ENCODE results near the gene KNDC1.

KNDC1 gene

DNA sequence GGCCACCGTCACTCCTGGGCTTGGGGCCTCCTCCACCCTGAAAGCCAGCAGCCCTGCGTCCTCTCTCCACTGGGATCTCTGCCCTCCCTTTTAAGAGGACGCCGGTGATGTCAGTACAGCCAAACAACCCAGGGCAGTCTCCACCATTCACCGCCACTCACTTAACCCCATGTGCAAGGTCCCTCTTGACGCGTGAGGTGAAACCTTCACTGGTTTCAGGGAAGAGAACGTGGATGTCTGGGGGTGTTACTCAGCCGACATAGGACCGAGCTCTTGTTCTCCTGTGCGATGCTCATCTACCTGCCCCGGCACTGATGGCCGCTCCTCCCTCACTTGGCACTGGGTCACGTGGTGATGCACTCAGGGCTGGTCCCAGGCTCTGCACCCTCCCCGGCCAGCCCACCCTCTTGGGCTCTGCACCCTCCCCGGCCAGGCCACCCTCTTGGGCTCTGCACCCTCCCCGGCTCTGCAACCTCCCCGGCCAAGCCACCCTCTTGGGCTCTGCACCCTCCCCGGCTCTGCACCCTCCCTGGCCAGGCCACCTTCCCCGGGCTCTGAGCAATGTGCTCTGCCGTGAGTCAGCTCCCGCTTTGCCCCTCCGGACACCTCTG, 36.2 kb upstream of the KNDC1 start:
- TF ChIP-seq, protein P1, sequence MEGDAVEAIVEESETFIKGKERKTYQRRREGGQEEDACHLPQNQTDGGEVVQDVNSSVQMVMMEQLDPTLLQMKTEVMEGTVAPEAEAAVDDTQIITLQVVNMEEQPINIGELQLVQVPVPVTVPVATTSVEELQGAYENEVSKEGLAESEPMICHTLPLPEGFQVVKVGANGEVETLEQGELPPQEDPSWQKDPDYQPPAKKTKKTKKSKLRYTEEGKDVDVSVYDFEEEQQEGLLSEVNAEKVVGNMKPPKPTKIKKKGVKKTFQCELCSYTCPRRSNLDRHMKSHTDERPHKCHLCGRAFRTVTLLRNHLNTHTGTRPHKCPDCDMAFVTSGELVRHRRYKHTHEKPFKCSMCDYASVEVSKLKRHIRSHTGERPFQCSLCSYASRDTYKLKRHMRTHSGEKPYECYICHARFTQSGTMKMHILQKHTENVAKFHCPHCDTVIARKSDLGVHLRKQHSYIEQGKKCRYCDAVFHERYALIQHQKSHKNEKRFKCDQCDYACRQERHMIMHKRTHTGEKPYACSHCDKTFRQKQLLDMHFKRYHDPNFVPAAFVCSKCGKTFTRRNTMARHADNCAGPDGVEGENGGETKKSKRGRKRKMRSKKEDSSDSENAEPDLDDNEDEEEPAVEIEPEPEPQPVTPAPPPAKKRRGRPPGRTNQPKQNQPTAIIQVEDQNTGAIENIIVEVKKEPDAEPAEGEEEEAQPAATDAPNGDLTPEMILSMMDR (IDR thresholded peaks at IDR 0.05; ENCODE audit: insufficient read depth, low read length, missing control alignments): no peak
- no peak for DNase-seq (ENCODE audit: low read depth, low spot score)
- ChIA-PET POLR2A (no interaction called here), CTCF (interaction anchor here (1.2 to 2.9 kb wide), 8 partner anchors 8 to 469 kb away, joined by 3 to 13 read pairs (median 7); no protein-coding TSS in a partner anchor)
- H3K4me3 ChIP-seq (ENCODE audit: low read depth, low read length): no peak overlapping the region

DNA sequence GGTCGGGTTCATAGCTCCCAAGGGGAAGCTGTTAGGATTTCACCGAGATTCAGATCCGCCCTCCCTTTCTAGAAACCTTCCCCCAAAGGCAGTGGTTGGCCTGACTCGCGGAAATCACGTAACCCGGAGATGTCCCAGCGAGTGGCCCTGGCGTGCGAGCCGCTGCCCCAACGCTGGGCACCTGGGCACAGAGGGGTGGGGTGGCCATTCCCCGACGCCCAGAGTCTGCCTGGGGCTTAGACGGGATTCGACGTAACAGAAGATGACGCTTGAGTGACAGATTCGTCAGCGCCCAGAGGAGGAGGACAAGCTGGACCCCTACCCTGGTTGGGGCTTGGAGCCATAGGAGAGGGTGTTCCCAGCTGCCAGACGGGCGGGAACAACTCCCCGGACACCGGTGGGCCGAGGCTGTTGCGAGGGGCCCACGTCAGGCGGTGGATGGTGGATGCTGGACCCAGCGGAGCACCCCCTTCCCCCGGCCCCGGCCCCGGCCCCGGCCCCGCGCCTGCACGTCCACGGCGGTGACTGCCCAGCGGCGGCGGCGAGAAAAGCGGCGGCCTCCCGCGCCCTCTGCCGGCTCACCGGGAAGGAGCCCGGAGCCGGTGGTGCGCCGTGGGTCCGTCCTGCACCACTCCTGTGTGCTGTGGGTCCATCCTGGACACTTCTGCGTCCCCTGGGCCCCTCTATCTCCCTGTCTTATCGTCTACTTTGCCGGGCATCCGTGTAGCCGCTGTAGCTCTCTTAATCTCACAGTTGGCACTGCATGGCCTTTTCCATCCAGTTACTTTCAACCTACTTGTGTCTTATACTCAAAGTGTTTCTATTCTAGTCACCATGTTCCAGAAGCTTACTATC, 35.4 kb upstream of the KNDC1 start:
- DNase-seq (ENCODE audit: low read depth, low spot score): no peak
- H3K4me3 ChIP-seq (ENCODE audit: low read depth, low read length): no peak overlapping the region
- ChIA-PET POLR2A (no interaction called here), CTCF (interaction anchor here (1.0 to 2.9 kb wide), 12 partner anchors 8 to 471 kb away, joined by 3 to 13 read pairs (median 5); no protein-coding TSS in a partner anchor)
- TF ChIP-seq, protein P1 (IDR thresholded peaks at IDR 0.05; ENCODE audit: insufficient read depth, low read length, missing control alignments): peak; percentile 67

- H3K4me3 ChIP-seq (ENCODE audit: low read depth, low read length): no peak overlapping the region
- CTCF ChIA-PET: interaction anchor here (1.0 to 1.2 kb wide), 2 partner anchors 184 to 471 kb away, joined by 5 read pairs; no protein-coding TSS in a partner anchor
- POLR2A ChIA-PET: no interaction called here
- TF ChIP-seq, protein P1 (IDR thresholded peaks at IDR 0.05; ENCODE audit: insufficient read depth, low read length, missing control alignments): no peak
- no peak for DNase-seq (ENCODE audit: low read depth, low spot score)
Measured at GRCh38 chr10:133125901-133126300, 34.1 kb upstream of the KNDC1 start.

DNA sequence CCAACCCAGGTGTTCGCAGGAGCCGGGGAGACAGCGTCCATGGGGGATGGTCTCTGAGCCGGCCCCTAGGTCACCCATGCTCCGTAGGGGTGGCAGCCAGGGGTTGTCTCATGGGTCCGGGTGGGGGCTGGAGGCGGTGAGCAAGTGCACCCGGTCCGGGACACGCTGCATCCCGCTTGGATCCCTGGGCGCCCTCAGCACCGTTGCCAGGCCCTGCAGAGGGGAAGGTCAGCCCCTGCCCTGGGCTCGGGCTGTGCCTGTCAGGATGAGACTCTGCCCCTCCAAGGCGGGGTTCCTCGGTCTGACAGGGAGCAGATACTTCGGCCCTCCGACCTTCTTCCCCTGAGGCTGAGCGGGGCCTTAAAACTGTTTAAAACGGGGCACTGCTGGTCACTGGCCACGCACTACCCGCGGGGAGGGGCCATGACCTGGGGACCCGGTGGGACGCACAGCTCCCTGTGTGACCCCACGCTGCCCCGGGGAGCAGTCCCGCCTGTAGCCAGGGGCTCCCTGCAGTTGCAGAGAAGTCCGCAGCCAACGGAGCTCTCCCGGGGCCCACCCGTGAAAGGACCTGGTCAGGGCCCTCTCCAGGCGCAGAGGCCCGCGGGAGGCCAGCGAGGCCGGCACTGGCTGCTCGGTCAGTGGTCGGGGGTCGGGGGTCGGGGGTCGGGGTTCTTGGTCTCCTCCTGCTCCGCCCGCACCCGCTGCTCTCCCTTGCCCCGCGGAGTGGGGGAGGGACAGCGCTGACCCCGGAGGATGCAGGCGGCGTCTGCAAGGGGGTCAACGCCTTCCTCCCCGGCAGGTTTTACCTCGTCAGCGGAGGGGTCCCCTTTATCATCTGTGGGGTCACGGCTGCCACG, 33.4 kb upstream of the KNDC1 start:
- CTCF ChIA-PET: no interaction called here
- no peak overlapping the region for H3K4me3 ChIP-seq (ENCODE audit: low read depth, low read length)
- DNase-seq (ENCODE audit: low read depth, low spot score): no peak

GRCh38 chr10:133127291-133128125, 32.5 kb upstream of the KNDC1 start:
- DNase-seq (ENCODE audit: low read depth, low spot score): no peak
- ChIA-PET POLR2A (no interaction called here), CTCF (interaction anchor here (0.8 kb wide), 1 partner anchor 473 kb away, joined by 3 read pairs; no protein-coding TSS in a partner anchor)
- TF ChIP-seq, protein P1 (IDR thresholded peaks at IDR 0.05; ENCODE audit: insufficient read depth, low read length, missing control alignments): no peak
- H3K4me3 ChIP-seq (ENCODE audit: low read depth, low read length): no peak overlapping the region

More for the DNA sequence above, 33.4 kb upstream of the KNDC1 start:
- POLR2A ChIA-PET: no interaction called here
- TF ChIP-seq, protein P1 (IDR thresholded peaks at IDR 0.05; ENCODE audit: insufficient read depth, low read length, missing control alignments): no peak
